RWPE1 (cell line): Measurements from ENCODE around the gene SLC25A28.

ENCODE experiments used
- CTCF ChIA-PET: fragments of 350-600 bp; sonication (Branson Sonifier 250); formaldehyde crosslinking; extraction: SDS; loops from one replicate; lab custom pipeline; 2021; lab: Yijun Ruan, JAX
- POLR2A ChIA-PET: fragments of 400-600 bp; formaldehyde crosslinking; extraction: SDS; loops from one replicate; lab custom pipeline; 2020; ENCODE audit warnings: antibody characterized with exemption; ENCODE audit not compliant: low non-redundant PET; lab: Yijun Ruan, JAX
- DNase-seq: peaks from one replicate; pipeline ENCODE4 v3.0.0; 2012; ENCODE audit warnings: low spot score
- H3K27ac ChIP-seq: fragments of 450-650 bp; 2 replicates; pipeline ENCODE4 v1.5.1; 2017
- TF ChIP-seq, protein P1 (sequence below): fragments of 450-650 bp; conservative IDR thresholded peaks from 2 replicates; pipeline ENCODE4 v1.5.1; 2017; ENCODE audit warnings: low read depth, mild to moderate bottlenecking

SLC25A28 gene

DNA sequence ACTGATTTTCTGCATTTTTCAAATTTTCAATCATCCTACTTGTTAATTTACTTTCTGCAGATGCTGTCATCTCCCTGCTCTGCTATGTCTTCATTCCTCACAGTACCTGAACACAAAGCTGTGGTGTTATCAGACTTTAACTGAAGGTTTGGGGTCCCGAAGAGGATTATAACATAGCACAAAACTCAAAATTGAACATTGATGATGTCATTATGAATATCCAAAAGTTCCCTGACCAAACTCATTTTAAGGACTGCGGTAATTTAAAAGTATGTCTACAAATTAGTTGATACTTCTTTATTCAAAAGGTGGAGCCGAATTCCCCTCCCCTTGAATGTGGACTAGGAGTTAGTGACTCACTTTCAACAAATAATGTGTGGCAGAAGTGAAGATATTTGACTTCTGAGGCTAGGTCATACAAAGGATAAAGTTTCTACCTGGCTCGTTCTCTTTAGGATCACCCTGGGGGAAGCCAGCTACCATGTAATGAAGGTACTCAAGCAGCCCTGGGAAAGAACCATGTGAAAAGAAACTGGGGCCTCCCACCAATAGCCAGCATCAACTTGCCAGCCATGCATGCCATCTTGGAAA, 32.7 kb upstream of the SLC25A28 start:
- no peak for DNase-seq
- CTCF ChIA-PET = interaction anchor here (1.1 to 1.3 kb wide), 2 partner anchors 13 to 22 kb away, joined by 3 to 4 read pairs; no protein-coding TSS in a partner anchor
- H3K27ac ChIP-seq = no peak overlapping the region
- POLR2A ChIA-PET = no interaction called here
- TF ChIP-seq, protein P1, sequence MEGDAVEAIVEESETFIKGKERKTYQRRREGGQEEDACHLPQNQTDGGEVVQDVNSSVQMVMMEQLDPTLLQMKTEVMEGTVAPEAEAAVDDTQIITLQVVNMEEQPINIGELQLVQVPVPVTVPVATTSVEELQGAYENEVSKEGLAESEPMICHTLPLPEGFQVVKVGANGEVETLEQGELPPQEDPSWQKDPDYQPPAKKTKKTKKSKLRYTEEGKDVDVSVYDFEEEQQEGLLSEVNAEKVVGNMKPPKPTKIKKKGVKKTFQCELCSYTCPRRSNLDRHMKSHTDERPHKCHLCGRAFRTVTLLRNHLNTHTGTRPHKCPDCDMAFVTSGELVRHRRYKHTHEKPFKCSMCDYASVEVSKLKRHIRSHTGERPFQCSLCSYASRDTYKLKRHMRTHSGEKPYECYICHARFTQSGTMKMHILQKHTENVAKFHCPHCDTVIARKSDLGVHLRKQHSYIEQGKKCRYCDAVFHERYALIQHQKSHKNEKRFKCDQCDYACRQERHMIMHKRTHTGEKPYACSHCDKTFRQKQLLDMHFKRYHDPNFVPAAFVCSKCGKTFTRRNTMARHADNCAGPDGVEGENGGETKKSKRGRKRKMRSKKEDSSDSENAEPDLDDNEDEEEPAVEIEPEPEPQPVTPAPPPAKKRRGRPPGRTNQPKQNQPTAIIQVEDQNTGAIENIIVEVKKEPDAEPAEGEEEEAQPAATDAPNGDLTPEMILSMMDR = no peak

GRCh38 chr10:99648717-99649116, 28.5 kb upstream of the SLC25A28 start:
- DNase-seq = no peak
- TF ChIP-seq, protein P1 = no peak
- no peak overlapping the region for H3K27ac ChIP-seq
- ChIA-PET CTCF (interaction anchor here (0.6 kb wide), 1 partner anchor 1378 kb away, joined by 3 read pairs; no protein-coding TSS in a partner anchor), POLR2A (no interaction called here)

DNA sequence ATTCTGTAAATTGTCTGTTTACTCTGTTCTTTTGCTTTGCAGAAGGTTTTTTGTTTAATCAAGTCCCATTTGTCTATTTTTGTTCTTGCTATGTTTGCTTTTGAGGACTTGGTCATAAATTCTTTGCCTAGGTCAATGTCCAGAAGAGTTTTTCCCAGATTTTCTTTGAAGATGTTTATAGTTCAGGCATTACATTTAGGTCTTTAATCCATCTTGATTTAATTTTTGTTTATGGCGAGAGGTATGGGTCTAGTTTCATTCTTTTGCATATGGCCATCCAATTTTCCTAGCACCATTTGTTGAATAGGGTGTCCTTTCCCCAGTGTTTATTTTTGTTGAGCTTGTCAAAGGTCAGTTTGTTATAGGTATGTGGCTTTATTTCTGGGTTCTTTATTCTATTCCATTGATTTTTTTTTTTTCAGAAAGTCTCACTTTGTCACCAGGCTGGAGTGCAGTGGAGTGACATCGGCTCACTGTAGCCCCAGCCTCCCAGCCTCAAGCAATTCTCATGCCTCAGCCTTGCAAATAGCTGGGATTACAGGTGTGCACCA, 27.4 kb upstream of the SLC25A28 start:
- DNase-seq = no peak
- CTCF ChIA-PET = interaction anchor here (0.6 to 0.7 kb wide), 3 partner anchors 56 to 227 kb away, joined by 5 to 8 read pairs (median 5); no protein-coding TSS in a partner anchor
- TF ChIP-seq, protein P1 = no peak
- POLR2A ChIA-PET = interaction anchor here (0.6 kb wide), 1 partner anchor 16 kb away, joined by 5 read pairs; no protein-coding TSS in a partner anchor
- H3K27ac ChIP-seq = no peak overlapping the region

GRCh38 chr10:99633832-99634231, 13.6 kb upstream of the SLC25A28 start:
- no peak overlapping the region for H3K27ac ChIP-seq
- ChIA-PET POLR2A (no interaction called here), CTCF (interaction anchor here (0.7 kb wide), 1 partner anchor 48 kb away, joined by 3 read pairs; no protein-coding TSS in a partner anchor)
- DNase-seq = no peak
- TF ChIP-seq, protein P1 = no peak

- TF ChIP-seq, protein P1 = no peak
- POLR2A ChIA-PET = no interaction called here
- DNase-seq = no peak
- CTCF ChIA-PET = interaction anchor here (1.1 to 1.7 kb wide), 6 partner anchors 10 to 51 kb away, joined by 3 to 5 read pairs (median 4); no protein-coding TSS in a partner anchor
- H3K27ac ChIP-seq = no peak overlapping the region
Observed at GRCh38 chr10:99631496-99631895, 11.3 kb upstream of the SLC25A28 start.

DNA sequence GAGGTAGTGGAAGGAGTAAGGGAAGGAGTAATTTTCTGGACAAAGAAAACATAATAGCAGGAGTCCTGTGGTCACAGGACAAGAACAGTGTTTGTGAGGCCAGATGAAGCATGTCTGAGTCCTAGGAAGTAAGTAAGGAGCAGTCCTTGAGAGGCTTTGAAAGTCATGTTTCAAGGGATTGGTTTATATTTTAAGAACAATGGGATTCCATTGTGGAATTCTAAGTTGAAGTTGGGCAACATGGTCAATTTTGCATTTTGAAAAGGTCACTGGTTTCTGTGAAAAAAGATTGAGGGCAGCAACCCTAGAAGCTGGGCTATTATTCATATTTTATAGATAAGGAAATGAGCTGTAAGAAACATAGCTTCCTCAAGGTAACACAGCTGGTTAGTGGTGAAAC, 10.8 kb upstream of the SLC25A28 start:
- H3K27ac ChIP-seq = no peak overlapping the region
- TF ChIP-seq, protein P1 = no peak
- no peak for DNase-seq
- POLR2A ChIA-PET = no interaction called here
- CTCF ChIA-PET = interaction anchor here (1.1 to 1.7 kb wide), 6 partner anchors 10 to 52 kb away, joined by 3 to 5 read pairs (median 4); no protein-coding TSS in a partner anchor
